BLaER1 treated with 17β-estradiol and CSF1 and Interleukin-3, amounts not matched to agents 10 nM and 100 nM (cell line): Measurements from ENCODE around the gene GALK2.

ENCODE experiments used
- H3K27ac ChIP-seq, 11 experiments: shearing (Covaris generic); formaldehyde crosslinking; 2 replicates each; pipeline ENCODE4 v1.8.1; 2022
- H3K27me3 ChIP-seq, 11 experiments: shearing (Covaris generic); formaldehyde crosslinking; 2 replicates each; pipeline ENCODE4 v1.8.1; 2022
- H3K36me3 ChIP-seq, 11 experiments: shearing (Covaris generic); formaldehyde crosslinking; 2 replicates each; pipeline ENCODE4 v1.8.1; 2022
- H3K4me1 ChIP-seq, 10 experiments: shearing (Covaris generic); formaldehyde crosslinking; 2 replicates each; pipeline ENCODE4 v1.8.1; 2022
- H3K4me2 ChIP-seq, 11 experiments: shearing (Covaris generic); formaldehyde crosslinking; 2 replicates each; pipeline ENCODE4 v1.8.1; 2022
- H3K4me3 ChIP-seq, 10 experiments: shearing (Covaris generic); formaldehyde crosslinking; 2 replicates each; pipeline ENCODE4 v1.8.1; 2022
- H3K9ac ChIP-seq, 11 experiments: shearing (Covaris generic); formaldehyde crosslinking; 2 replicates each; pipeline ENCODE4 v1.8.1; 2022
- H3K9me3 ChIP-seq, 11 experiments: shearing (Covaris generic); formaldehyde crosslinking; replicated peaks in 1 of 11; 2 replicates each; pipeline ENCODE4 v1.8.1; 2022
- H4K20me1 ChIP-seq, 11 experiments: shearing (Covaris generic); formaldehyde crosslinking; 2 replicates each; pipeline ENCODE4 v1.8.1; 2022
- Cebpa-rat ChIP-seq, 11 experiments: shearing (Covaris generic); IDR thresholded peaks; 2 replicates each; pipeline ENCODE4 v1.8.1; 2022

Gene GALK2

DNA sequence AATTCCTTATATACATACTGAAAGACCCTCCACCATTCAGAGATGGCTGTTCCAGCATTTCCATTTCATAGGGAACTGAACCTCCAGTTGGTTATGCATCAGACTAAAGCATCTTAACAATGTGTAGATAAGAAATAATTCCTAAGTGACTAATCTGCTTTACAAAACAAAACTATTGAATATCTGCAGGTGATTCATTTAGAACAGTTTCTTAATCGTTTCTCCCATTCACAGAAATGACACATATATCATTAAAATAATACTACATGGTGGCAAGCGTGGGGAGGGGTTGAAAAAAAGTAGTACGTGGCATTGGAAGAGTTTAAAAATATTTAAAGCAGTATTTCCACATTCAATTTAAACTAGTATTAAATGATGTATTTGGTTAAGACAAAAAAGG is 34.1 kb upstream of the GALK2 start:
- no peak overlapping the region for H3K9ac ChIP-seq
- peaks cover 90 to 100% (median 100%) of the 10 kb centered on the region in 11 experiments for H3K36me3 ChIP-seq
- H3K27ac ChIP-seq, result no peak overlapping the region
- peak overlapping the region in 9 of 11 experiments; percentile 2 to 70 (median 47); a peak in 13 of 22 replicates for H3K4me2 ChIP-seq
- H3K4me1 ChIP-seq, result peaks cover 15 to 24% (median 19%) of the 10 kb centered on the region in 10 experiments
- H3K9me3 ChIP-seq, result no peaks in the 10 kb centered on the region
- peaks cover under 1 to 46% (median 20%) of the 10 kb centered on the region in 11 experiments; a peak in 16 of 22 replicates for H4K20me1 ChIP-seq
- no peaks in the 10 kb centered on the region for H3K27me3 ChIP-seq
- TF ChIP-seq Cebpa-rat (IDR thresholded peaks at IDR 0.05), result no peak
- H3K4me3 ChIP-seq, result no peak overlapping the region

DNA sequence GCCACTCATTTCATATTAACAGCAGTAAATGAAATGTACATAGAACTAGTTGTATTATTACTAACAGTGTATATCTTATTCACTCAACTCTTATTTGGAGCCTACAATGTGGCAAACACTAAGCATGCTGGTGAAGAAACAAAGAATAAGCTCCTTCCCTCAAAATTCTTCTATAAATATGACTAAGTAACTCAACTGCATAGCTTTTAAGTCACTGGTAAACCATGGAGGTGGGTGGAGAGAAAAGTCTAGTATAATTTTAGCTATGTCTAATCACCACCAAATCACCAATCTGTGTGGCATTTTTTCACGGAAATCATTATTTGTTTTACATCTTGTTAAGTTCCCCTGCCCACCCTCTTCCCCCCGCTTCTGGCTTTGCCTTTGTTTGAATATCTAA is 32.2 kb upstream of the GALK2 start:
- Histone ChIP-seq H3K9me3 (no peaks in the 10 kb centered on the region), H3K27ac (no peak overlapping the region), H3K27me3 (no peaks in the 10 kb centered on the region), H3K36me3 (peaks cover 90 to 100% (median 100%) of the 10 kb centered on the region in 11 experiments), H3K4me3 (no peak overlapping the region), H3K9ac (no peak overlapping the region), H3K4me1 (peaks cover 15 to 24% (median 19%) of the 10 kb centered on the region in 10 experiments), H3K4me2 (no peak overlapping the region), H4K20me1 (peaks cover 12 to 65% (median 32%) of the 10 kb centered on the region in 11 experiments; a peak in 20 of 22 replicates)
- TF ChIP-seq Cebpa-rat (IDR thresholded peaks at IDR 0.05), result no peak

DNA sequence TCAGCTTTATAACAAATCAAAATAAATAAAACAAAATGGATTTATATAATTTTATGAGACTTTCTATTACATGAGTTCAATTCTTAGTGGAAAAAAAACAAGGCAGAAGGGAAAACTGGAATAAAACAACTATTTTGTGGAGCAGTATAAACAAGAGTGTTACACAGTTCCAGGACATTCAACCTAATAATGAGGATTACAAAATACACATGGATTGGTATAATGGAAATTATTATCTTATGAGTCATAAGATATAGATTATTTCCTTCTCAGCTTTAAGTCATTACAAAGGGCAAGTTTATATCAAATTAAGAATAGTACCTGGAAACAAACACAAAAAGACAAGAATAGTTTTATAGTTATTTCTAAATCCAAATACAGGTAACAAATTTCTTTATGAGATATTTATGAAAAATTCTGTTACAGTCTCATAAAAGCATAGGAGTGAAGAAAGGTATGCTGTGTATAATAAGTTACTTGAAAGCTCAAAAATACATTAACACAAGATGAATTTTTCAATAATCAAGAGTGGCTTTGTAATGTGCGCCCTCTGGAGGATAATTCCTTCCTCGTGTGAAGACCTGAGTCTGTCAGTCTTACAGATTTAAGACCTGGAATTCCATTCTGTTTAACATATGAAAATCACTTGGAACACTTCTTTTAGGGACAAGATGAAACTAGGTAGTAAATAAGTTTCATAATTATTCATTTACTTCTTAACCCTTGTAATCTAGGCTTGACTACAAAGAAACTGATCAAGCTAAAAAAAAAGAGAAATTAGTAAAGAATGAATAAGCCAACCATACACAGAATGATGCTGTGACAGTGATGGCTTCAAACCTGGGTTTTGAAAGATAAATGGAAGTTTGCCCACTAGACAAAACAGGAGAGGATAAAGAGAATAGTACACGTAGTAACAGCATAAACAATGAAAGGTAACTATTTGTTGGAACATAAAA is 24.1 kb upstream of the GALK2 start:
- Histone ChIP-seq H3K9ac (no peak overlapping the region), H3K4me2 (0 out of 22 replicates have a peak overlapping the region, but pooled peaks of 1 of the 11 experiments have one; percentile 39), H3K27me3 (no peaks in the 10 kb centered on the region), H3K36me3 (peaks cover 42 to 64% (median 58%) of the 10 kb centered on the region in 11 experiments), H3K4me3 (no peak overlapping the region), H3K4me1 (peaks cover 10 to 47% (median 24%) of the 10 kb centered on the region in 10 experiments), H4K20me1 (peaks cover 69 to 100% (median 91%) of the 10 kb centered on the region in 11 experiments; a peak in 21 of 22 replicates), H3K27ac (no peak overlapping the region), H3K9me3 (no peaks in the 10 kb centered on the region)
- no peak for TF ChIP-seq Cebpa-rat (IDR thresholded peaks at IDR 0.05)

DNA sequence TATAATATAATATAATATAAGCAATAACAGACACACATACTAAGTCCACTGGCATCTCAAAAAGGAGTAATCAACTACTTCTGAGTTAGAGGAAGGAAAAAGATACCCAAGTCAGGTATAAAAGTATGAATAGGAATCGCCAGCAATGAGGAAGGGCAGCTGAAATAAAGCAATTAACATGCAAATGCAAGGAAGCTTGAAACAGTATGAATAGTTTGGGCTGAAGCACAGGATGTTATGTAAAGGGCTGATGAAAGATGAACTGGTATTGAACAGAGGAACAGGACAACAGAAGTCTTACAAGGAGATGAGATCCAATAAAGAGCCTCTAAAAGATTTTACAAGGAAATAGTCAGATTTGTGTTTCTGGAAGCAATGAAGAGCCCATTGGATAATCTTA is 21.7 kb upstream of the GALK2 start:
- H3K4me3 ChIP-seq, result no peak overlapping the region
- peaks cover 78 to 100% (median 95%) of the 10 kb centered on the region in 11 experiments; a peak in 21 of 22 replicates for H4K20me1 ChIP-seq
- TF ChIP-seq Cebpa-rat (IDR thresholded peaks at IDR 0.05), result no peak
- H3K27me3 ChIP-seq, result no peaks in the 10 kb centered on the region
- peaks cover 12 to 65% (median 29%) of the 10 kb centered on the region in 10 experiments for H3K4me1 ChIP-seq
- H3K4me2 ChIP-seq, result peak overlapping the region in 8 of 11 experiments; percentile 7 to 39 (median 30); a peak in 8 of 22 replicates
- H3K9ac ChIP-seq, result no peak overlapping the region
- H3K27ac ChIP-seq, result peak overlapping the region in 1 of 11 experiments; percentile 28; a peak in 1 of 22 replicates
- H3K36me3 ChIP-seq, result peaks cover 18 to 57% (median 41%) of the 10 kb centered on the region in 11 experiments
- no peaks in the 10 kb centered on the region for H3K9me3 ChIP-seq

DNA sequence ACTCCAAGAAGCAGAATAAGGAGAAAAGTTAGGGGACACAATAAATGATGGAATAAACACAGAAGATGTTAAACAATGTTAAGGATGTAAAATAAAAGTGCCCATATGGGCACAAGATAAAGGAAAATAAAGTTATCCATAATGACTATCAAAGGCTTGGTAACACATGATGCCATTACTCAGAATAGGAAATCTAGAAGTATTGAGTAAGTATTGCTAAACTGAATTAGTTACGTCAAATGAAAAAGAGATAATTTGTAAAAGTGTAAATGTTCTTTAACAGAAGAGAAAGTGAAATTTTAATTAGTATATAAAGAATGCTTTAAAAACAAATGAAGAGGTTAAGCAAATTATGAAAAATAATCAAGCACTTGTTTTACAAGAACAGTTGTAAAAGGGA is 21.3 kb upstream of the GALK2 start:
- Histone ChIP-seq H3K9ac (no peak overlapping the region), H4K20me1 (peaks cover 82 to 100% (median 95%) of the 10 kb centered on the region in 11 experiments; a peak in 21 of 22 replicates), H3K9me3 (no peaks in the 10 kb centered on the region), H3K4me2 (peak overlapping the region in 8 of 11 experiments; percentile 7 to 39 (median 30); a peak in 7 of 22 replicates), H3K27ac (peak overlapping the region in 1 of 11 experiments; percentile 28; a peak in 1 of 22 replicates), H3K36me3 (peaks cover 14 to 57% (median 37%) of the 10 kb centered on the region in 11 experiments; a peak in 21 of 22 replicates), H3K27me3 (no peaks in the 10 kb centered on the region), H3K4me3 (no peak overlapping the region), H3K4me1 (peaks cover 17 to 69% (median 34%) of the 10 kb centered on the region in 10 experiments)
- no peak for TF ChIP-seq Cebpa-rat (IDR thresholded peaks at IDR 0.05)

DNA sequence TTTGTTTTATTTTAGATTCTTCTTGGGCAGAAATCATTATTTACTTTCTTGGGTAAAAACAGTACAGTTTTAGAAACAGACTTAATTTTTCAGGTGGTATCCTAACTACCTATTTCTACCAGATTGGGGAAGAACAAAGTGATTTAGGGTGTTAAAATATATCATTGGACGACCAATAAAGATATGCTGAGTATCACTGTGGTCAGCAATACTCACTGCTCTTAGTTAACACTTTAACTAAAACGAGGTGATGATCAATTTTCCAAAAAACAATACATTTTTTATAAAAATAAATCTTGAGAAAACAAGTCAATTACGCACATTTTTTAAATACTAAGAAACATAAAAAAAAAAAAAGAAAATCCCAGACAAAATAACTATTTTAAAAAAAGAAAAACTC is 18.2 kb upstream of the GALK2 start:
- no peak overlapping the region for H3K27ac ChIP-seq
- no peak overlapping the region for H3K4me3 ChIP-seq
- no peak for TF ChIP-seq Cebpa-rat (IDR thresholded peaks at IDR 0.05)
- H3K4me1 ChIP-seq, result peaks cover 19 to 71% (median 41%) of the 10 kb centered on the region in 10 experiments
- H3K9me3 ChIP-seq, result no peaks in the 10 kb centered on the region
- H3K4me2 ChIP-seq, result no peak overlapping the region
- H3K9ac ChIP-seq, result no peak overlapping the region
- H3K36me3 ChIP-seq, result peaks cover 0 to 42% (median 24%) of the 10 kb centered on the region in 11 experiments; a peak in 15 of 22 replicates
- peaks cover 62 to 85% (median 77%) of the 10 kb centered on the region in 11 experiments; a peak in 21 of 22 replicates for H4K20me1 ChIP-seq
- no peaks in the 10 kb centered on the region for H3K27me3 ChIP-seq

DNA sequence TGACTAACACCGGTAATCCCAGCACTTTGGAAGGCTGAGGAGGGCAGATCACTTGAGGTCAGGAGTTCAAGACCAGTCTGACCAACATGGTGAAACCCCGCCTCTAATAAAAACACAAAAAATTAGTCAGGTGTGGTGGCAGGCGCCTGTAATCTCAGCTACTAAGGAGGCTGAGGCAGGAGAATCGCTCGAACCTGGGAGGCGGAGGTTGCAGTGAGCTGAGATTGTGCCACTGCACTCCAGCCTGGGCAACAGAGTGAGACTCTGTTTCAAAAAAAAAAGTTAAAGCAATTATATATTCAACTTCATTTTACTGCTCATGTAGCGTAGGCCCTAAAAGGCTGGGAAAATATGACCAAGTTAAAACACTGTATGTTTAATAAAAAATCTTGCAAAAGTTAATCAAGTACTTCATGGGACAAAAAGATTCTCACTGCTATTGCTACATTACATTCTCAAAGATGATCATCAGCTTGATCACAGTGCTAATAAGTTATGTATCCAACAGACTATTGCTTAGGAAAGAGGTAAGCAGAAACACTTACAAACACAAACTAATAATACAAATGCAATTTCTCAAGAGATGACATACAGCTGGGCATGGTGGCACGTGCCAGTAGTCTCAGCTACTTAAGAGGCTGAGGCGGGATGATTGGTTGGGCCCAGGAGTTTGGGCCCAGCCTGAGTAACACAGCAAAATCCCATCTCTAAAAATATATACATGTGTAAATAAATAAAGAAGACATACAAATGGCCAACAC is 17.3 kb upstream of the GALK2 start:
- Histone ChIP-seq H3K36me3 (peaks cover 0 to 42% (median 24%) of the 10 kb centered on the region in 11 experiments; a peak in 15 of 22 replicates), H3K9me3 (no peaks in the 10 kb centered on the region), H3K27ac (no peak overlapping the region), H3K9ac (no peak overlapping the region), H3K4me3 (no peak overlapping the region; a peak in 1 of 20 replicates), H3K4me2 (peak overlapping the region; percentile 29 to 86 (median 81); a peak in 13 of 22 replicates), H3K4me1 (peaks cover 13 to 71% (median 41%) of the 10 kb centered on the region in 10 experiments), H3K27me3 (no peaks in the 10 kb centered on the region), H4K20me1 (peaks cover 53 to 76% (median 68%) of the 10 kb centered on the region in 11 experiments; a peak in 21 of 22 replicates)
- TF ChIP-seq Cebpa-rat (IDR thresholded peaks at IDR 0.05), result no peak

DNA sequence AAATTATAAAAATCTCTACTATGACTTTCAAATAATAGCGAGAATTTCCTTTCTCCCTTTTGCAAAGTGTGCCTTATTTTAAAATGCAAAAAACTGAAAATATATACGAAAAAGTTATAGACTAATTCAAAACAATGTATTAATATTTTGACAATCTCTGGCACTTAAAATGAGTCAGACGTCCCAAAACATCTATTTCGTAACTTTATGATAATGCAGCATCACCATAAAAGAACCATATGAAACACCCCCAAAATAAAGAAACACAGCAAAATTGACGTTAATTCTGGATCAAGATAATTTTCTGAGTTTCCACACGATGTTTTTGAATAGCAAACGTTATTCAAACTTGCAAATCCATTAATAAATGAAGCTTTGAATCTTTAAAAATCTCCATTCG is 15.7 kb upstream of the GALK2 start:
- Histone ChIP-seq H3K36me3 (peaks cover 0 to 37% (median 16%) of the 10 kb centered on the region in 11 experiments; a peak in 15 of 22 replicates), H3K27me3 (no peaks in the 10 kb centered on the region), H4K20me1 (peaks cover 37 to 59% (median 52%) of the 10 kb centered on the region in 11 experiments; a peak in 20 of 22 replicates), H3K4me1 (peaks cover 7 to 58% (median 32%) of the 10 kb centered on the region in 10 experiments; a peak in 19 of 20 replicates), H3K4me2 (peak overlapping the region; percentile 67 to 86 (median 81)), H3K9ac (peak overlapping the region; percentile 91 to 99 (median 95)), H3K4me3 (peak overlapping the region; percentile 80 to 100 (median 90)), H3K27ac (peak overlapping the region; percentile 75 to 98 (median 95)), H3K9me3 (no peaks in the 10 kb centered on the region)
- no peak for TF ChIP-seq Cebpa-rat (IDR thresholded peaks at IDR 0.05)
